Neural cell (in vitro differentiated cells): ENCODE data around the gene KDM2A. TPM values are rescaled to one million over a fixed set of nuclear protein-coding genes. Genes with fewer than 3 reads are reported as not detected.

ENCODE experiments used
- H2AFZ ChIP-seq: fragments of 200-600, 300-800 bp; sonication (generic), shearing (Covaris generic); 2 replicates; pipeline ENCODE4 v1.6.0; 2014; ENCODE audit warnings: low read depth, mild to moderate bottlenecking, antibody characterized with exemption, low read length, moderate library complexity
- H3F3A ChIP-seq: fragments of 200-600 bp; shearing (Covaris generic); 2 replicates; pipeline ENCODE4 v1.6.1; 2016; ENCODE audit warnings: mild to moderate bottlenecking, moderate library complexity, mixed read lengths, antibody characterized with exemption, low read length; ENCODE audit not compliant: insufficient read depth, poor library complexity, severe bottlenecking
- H3K27ac ChIP-seq: fragments of 200-600, 300-800 bp; sonication (generic), shearing (Covaris generic); 2 replicates; pipeline ENCODE4 v1.5.1; 2014; ENCODE audit warnings: mild to moderate bottlenecking, low read length, moderate library complexity
- H3K27me3 ChIP-seq: fragments of 300-800, 200-600 bp; sonication (generic), shearing (Covaris generic); 2 replicates; pipeline ENCODE4 v1.6.0; 2014; ENCODE audit warnings: mild to moderate bottlenecking, low read depth, low read length, moderate library complexity; ENCODE audit not compliant: insufficient read depth
- H3K36me3 ChIP-seq: fragments of 300-800, 200-600 bp; sonication (generic), shearing (Covaris generic); 2 replicates; pipeline ENCODE4 v1.5.1; 2014; ENCODE audit warnings: mild to moderate bottlenecking, antibody characterized with exemption, low read length, moderate library complexity; ENCODE audit not compliant: insufficient read depth
- H3K4me2 ChIP-seq: fragments of 300-800, 200-600 bp; sonication (generic), shearing (Covaris generic); 2 replicates; pipeline ENCODE4 v1.6.0; 2014; ENCODE audit warnings: mild to moderate bottlenecking, low read length
- H3K4me3 ChIP-seq: fragments of 300-800, 200-600 bp; sonication (generic), shearing (Covaris generic); 2 replicates; pipeline ENCODE4 v1.5.1; 2014; ENCODE audit warnings: mild to moderate bottlenecking, low read length, moderate library complexity
- H3K79me2 ChIP-seq: fragments of 200-600 bp; shearing (Covaris generic); replicated peaks from 2 replicates; pipeline ENCODE4 v1.6.0; 2014; ENCODE audit warnings: mild to moderate bottlenecking, low read length, moderate library complexity; ENCODE audit not compliant: insufficient read depth
- H3K9ac ChIP-seq: fragments of 300-800, 200-600 bp; sonication (generic), shearing (Covaris generic); 2 replicates; pipeline ENCODE4 v1.6.1; 2016; ENCODE audit warnings: mild to moderate bottlenecking, low read length, mixed read lengths
- H3K9me2 ChIP-seq: fragments of 200-600 bp; shearing (Covaris generic); 2 replicates; pipeline ENCODE4 v1.6.1; 2016; ENCODE audit warnings: mild to moderate bottlenecking, low read length, mixed read lengths; ENCODE audit not compliant: insufficient read depth
- H3K9me3 ChIP-seq: fragments of 200-600, 300-800 bp; sonication (generic), shearing (Covaris generic); 2 replicates; pipeline ENCODE4 v1.6.1; 2016; ENCODE audit warnings: mild to moderate bottlenecking, mixed run types, low read length, moderate library complexity, mixed read lengths
- H4K20me1 ChIP-seq: fragments of 200-600 bp; shearing (Covaris generic); 2 replicates; pipeline ENCODE4 v1.6.1; 2016; ENCODE audit warnings: mild to moderate bottlenecking, mixed run types; ENCODE audit not compliant: insufficient read depth
- EP300 ChIP-seq: fragments of 450-650 bp; conservative IDR thresholded peaks from 2 replicates; pipeline ENCODE4 v1.6.1; 2014; ENCODE audit warnings: antibody characterized with exemption, mild to moderate bottlenecking, moderate library complexity; ENCODE audit not compliant: poor library complexity, severe bottlenecking
- EZH2 ChIP-seq: fragments of 200-600, 300-800 bp; shearing (Covaris generic), sonication (generic); IDR thresholded peaks from 2 replicates; pipeline ENCODE4 v1.6.1; 2014; ENCODE audit warnings: antibody characterized with exemption, low read length, borderline replicate concordance, mild to moderate bottlenecking; ENCODE audit not compliant: insufficient read depth, poor library complexity, severe bottlenecking
- MXI1 ChIP-seq: fragments of 450-650 bp; conservative IDR thresholded peaks from 2 replicates; pipeline ENCODE4 v1.6.1; 2014; ENCODE audit warnings: antibody characterized with exemption, mild to moderate bottlenecking; ENCODE audit not compliant: poor library complexity, severe bottlenecking
- POLR2AphosphoS5 ChIP-seq: IDR thresholded peaks from 2 replicates; pipeline ENCODE4 v1.6.1; 2012
- RAD21 ChIP-seq: fragments of 450-650 bp; conservative IDR thresholded peaks from 2 replicates; pipeline ENCODE4 v1.6.1; 2014; ENCODE audit warnings: antibody characterized with exemption, mild to moderate bottlenecking, moderate library complexity
- SMC3 ChIP-seq: fragments of 450-650 bp; conservative IDR thresholded peaks from 2 replicates; pipeline ENCODE4 v1.6.1; 2014; ENCODE audit warnings: antibody characterized with exemption, mild to moderate bottlenecking, moderate library complexity; ENCODE audit not compliant: poor library complexity
- TAF1 ChIP-seq: IDR thresholded peaks from 2 replicates; pipeline ENCODE4 v1.6.1; 2012; ENCODE audit warnings: low read depth
- polyA plus RNA-seq: library from polyadenylated mRNA; depleted of rRNA; stranded (reverse); fragments of >200 nt; gene quantifications from 2 replicates; pipeline ENCODE4 v1.2.3, GENCODE V29; 2014
- TF ChIP-seq, protein P1 (sequence below): IDR thresholded peaks from 2 replicates; pipeline ENCODE4 v1.6.1; 2012; ENCODE audit warnings: borderline replicate concordance
- TF ChIP-seq, protein P2 (sequence below): fragments of 450-650 bp; IDR thresholded peaks from 2 replicates; pipeline ENCODE4 v1.5.1; 2014; ENCODE audit warnings: antibody characterized with exemption, mild to moderate bottlenecking, moderate library complexity; ENCODE audit not compliant: poor library complexity, severe bottlenecking

The KDM2A gene
- polyA plus RNA-seq, 1 donor from 2014 or later = 12.4 TPM

DNA sequence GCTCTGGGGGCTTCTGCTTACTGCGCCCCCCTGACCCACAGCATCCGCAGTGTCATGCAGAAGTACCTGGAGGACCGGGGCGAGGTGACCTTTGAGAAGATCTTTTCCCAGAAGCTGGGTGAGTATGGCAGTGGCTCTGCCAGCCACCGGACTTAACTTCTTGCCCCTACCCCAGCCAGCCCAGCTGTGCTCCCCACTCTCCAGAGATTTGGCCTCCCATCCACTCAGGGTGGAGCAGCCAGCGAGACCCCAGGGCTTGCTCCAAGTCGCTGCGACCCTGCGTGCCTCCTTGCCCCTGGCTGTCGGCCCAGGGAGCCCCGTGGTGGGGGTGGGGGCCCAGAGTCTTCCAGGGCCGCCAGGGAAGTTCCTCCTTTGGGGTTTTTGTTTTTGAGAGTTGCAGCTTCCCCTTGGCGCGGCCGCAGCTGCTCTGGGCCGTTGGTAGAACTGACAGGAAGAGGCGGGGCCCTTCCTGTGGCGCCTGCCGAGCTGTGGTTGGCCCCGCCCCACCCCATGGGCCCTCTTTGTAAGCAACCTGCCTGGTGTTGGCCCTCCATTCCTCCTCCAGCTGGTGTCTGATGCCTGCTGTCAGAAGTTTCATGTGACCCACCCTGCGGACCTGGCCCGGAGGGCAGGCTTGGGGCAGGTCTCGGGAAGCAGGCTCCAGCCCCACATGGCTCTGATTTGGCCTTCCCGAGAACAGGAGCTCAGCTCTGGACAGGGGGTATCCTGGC lies 158.3 kb downstream of the KDM2A start:
- Histone ChIP-seq H4K20me1 (no peaks in the 10 kb centered on the region), H2AFZ (no peak overlapping the region), H3K9ac (no peak overlapping the region), H3K79me2 (peaks cover 21% of the 10 kb centered on the region), H3K4me2 (no peak overlapping the region), H3K27ac (no peak overlapping the region), H3K9me3 (no peaks in the 10 kb centered on the region), H3K36me3 (no peaks in the 10 kb centered on the region), H3K4me3 (no peak overlapping the region), H3K9me2 (no peaks in the 10 kb centered on the region), H3K27me3 (no peaks in the 10 kb centered on the region), H3F3A (no peaks in the 10 kb centered on the region)
- TF ChIP-seq SMC3 = no peak
- no peak for TF ChIP-seq MXI1
- no peak for TF ChIP-seq EP300
- no peak for TF ChIP-seq RAD21
- TF ChIP-seq POLR2AphosphoS5 = no peak
- TF ChIP-seq EZH2 = no peak
- TF ChIP-seq, protein P1, sequence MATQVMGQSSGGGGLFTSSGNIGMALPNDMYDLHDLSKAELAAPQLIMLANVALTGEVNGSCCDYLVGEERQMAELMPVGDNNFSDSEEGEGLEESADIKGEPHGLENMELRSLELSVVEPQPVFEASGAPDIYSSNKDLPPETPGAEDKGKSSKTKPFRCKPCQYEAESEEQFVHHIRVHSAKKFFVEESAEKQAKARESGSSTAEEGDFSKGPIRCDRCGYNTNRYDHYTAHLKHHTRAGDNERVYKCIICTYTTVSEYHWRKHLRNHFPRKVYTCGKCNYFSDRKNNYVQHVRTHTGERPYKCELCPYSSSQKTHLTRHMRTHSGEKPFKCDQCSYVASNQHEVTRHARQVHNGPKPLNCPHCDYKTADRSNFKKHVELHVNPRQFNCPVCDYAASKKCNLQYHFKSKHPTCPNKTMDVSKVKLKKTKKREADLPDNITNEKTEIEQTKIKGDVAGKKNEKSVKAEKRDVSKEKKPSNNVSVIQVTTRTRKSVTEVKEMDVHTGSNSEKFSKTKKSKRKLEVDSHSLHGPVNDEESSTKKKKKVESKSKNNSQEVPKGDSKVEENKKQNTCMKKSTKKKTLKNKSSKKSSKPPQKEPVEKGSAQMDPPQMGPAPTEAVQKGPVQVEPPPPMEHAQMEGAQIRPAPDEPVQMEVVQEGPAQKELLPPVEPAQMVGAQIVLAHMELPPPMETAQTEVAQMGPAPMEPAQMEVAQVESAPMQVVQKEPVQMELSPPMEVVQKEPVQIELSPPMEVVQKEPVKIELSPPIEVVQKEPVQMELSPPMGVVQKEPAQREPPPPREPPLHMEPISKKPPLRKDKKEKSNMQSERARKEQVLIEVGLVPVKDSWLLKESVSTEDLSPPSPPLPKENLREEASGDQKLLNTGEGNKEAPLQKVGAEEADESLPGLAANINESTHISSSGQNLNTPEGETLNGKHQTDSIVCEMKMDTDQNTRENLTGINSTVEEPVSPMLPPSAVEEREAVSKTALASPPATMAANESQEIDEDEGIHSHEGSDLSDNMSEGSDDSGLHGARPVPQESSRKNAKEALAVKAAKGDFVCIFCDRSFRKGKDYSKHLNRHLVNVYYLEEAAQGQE = no peak
- TF ChIP-seq, protein P2, sequence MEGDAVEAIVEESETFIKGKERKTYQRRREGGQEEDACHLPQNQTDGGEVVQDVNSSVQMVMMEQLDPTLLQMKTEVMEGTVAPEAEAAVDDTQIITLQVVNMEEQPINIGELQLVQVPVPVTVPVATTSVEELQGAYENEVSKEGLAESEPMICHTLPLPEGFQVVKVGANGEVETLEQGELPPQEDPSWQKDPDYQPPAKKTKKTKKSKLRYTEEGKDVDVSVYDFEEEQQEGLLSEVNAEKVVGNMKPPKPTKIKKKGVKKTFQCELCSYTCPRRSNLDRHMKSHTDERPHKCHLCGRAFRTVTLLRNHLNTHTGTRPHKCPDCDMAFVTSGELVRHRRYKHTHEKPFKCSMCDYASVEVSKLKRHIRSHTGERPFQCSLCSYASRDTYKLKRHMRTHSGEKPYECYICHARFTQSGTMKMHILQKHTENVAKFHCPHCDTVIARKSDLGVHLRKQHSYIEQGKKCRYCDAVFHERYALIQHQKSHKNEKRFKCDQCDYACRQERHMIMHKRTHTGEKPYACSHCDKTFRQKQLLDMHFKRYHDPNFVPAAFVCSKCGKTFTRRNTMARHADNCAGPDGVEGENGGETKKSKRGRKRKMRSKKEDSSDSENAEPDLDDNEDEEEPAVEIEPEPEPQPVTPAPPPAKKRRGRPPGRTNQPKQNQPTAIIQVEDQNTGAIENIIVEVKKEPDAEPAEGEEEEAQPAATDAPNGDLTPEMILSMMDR = no peak

DNA sequence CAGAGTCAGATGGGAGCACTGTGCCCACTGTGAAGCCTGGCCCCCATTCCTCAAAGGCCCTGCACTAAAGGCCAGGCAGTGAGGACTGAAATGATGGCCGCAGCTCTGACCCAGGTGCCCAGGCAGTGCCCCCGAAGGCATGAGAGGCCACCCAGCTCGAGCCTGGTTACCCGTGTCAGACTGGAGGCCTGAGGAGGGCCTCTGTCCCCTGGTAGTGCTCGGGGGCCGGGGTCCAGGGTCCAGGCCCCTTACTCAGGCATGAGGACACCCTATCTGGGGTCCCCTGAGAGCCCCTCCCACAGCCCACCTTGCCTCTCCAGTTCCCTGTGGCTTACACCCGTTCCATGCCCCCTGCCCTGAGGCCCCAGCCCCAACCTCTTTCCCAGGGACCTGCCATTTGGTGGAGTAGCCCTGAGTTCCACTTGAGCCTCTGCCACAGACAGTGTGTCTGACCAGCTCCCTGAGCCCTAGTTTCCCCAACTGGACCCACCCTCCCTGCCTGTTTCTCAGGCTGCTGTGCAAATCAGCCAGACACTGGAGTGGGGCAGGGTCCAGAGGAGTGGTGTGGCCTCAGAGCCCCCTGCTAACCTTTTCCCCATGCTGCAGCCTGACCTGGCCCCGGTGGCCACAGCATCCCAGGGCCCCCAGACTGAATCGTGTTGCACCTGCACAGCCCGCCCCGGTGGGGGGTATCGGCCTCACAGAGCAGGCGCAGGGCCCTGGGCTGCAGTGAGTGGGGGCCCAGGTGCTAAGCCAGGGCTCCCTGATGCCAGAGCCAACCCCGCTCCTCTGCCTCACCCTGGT lies 159.3 kb downstream of the KDM2A start:
- H4K20me1 ChIP-seq = no peaks in the 10 kb centered on the region
- TF ChIP-seq TAF1 (no peak), SMC3 (no peak), EZH2 (no peak), RAD21 (no peak), POLR2AphosphoS5 (no peak), MXI1 (no peak), EP300 (no peak)
- TF ChIP-seq, protein P1 = no peak
- TF ChIP-seq, protein P2 = no peak

More for the DNA sequence above, 159.3 kb downstream of the KDM2A start:
- H3K4me2 ChIP-seq = no peak overlapping the region
- H3K27me3 ChIP-seq = no peaks in the 10 kb centered on the region
- no peak overlapping the region for H2AFZ ChIP-seq
- no peaks in the 10 kb centered on the region for H3F3A ChIP-seq
- H3K36me3 ChIP-seq = no peaks in the 10 kb centered on the region
- peaks cover 14% of the 10 kb centered on the region for H3K79me2 ChIP-seq
- no peak overlapping the region for H3K9ac ChIP-seq
- no peaks in the 10 kb centered on the region for H3K9me3 ChIP-seq
- no peak overlapping the region for H3K4me3 ChIP-seq
- no peak overlapping the region for H3K27ac ChIP-seq
- H3K9me2 ChIP-seq = no peaks in the 10 kb centered on the region
